Muscle of arm (tissue), 12 donors: ENCODE measurements around the gene COBL. TPM values are rescaled to one million over a fixed set of nuclear protein-coding genes. Genes with fewer than 3 reads are reported as not detected.
"Not testable (repeated sequence)": the region's sequence is repeated elsewhere in the genome, so short reads cannot be mapped to it uniquely, and the experiment has no call there.

ENCODE experiments used
- DNase-seq: peaks from one replicate; pipeline ENCODE4 v3.0.0-alpha.2; 2013
- polyA plus RNA-seq, 12 donors: library from polyadenylated mRNA; unstranded; fragments of 120-200 nt; gene quantifications; one replicate each; pipeline ENCODE4 v1.2.1, GENCODE V29; 2013; ENCODE audit not compliant: insufficient read length in 12 of 12

The COBL gene
- polyA plus RNA-seq, 12 donors = 37.5 to 412 (median 128) TPM

DNA sequence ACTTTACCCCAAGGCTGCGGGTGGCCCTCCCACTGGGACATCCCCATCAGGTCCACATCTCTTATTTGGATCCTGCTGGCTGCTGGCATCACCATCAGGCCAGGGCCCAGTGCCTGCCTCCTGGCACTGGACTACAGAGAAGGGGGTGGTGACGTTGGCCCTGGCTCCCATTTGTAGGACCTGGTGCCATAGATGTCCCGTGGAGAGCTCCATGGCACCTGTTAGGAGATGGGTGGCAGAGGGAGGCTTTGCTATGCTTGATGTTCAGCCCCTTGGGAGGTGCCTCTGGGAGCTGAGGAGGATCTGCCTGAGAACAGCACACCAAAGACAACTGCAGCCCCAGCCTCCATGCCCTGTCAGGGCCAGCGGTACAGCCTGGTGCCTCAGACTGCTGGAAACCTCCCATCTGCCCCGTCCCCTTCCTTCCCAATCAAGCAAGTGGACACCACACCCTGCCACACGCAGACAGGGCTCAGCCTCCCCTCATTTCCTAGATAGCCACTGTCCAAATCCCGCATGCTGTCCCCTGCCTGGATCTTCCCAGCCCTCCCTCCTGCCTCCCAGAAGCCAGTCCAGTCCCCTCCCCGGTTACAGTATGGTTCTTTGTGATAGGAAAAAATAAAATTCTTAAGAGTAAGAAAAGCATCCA, 303.9 kb downstream of the COBL start:
- DNase-seq = no peak

DNA sequence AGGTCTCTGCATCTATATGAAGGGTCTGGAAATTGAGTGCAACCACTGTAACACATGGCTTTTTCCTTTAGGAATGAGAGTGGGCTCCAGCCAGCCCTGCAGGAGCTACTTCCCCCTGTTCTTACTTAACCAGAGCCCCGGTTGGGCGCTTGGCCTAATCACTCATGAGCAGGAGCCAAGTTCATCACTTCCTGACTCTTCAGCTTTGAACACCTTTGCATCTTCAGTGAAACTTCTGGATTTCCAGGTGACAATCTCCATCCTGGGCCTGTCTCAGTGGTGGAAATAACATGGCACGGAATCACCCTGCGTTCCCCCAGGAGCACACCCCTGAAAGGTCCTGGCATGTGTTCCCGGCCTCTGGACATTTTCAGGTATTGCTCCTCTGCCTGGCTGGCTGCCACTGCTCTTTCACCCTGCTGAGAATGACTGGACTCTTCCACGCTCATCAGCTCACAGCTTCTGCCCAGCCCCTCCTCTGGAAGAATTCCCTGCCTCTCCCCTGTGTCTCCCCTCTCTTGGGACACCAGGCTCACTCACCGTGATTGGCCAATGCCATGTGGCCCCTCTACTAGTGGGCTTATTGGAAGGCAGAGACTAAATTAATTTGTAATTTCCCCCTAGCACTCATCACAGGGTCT, 304.8 kb downstream of the COBL start:
- no peak for DNase-seq

DNA sequence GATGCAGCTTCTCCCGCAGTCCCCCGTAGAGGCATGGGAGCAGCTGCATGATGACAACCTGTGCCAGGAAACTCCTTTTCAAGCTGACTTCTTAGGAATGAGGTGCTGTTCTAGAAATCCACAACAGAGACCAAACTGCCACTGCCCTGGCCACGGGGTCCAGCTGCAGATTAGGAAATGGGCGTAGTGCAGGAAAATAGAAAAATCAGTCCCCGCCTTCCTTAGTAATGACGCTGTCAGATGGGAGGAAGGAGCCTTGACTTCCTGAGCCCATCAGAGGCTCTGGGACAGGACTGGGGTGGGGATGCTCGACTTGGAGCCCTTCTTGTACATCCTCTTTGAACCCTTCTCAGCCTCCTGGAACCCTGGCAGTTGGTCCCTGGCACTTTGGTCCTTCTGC, 306.1 kb downstream of the COBL start:
- DNase-seq = no peak

- no peak for DNase-seq
These were observed 306.7 kb downstream of the COBL start for GRCh38 chr7:51009716-51010496.

GRCh38 chr7:51007551-51008505, 308.8 kb downstream of the COBL start:
- no peak for DNase-seq

- no peak for DNase-seq
These were observed 309.9 kb downstream of the COBL start for GRCh38 chr7:51006483-51007235.

GRCh38 chr7:51005074-51005473, 311.5 kb downstream of the COBL start:
- no peak for DNase-seq

DNA sequence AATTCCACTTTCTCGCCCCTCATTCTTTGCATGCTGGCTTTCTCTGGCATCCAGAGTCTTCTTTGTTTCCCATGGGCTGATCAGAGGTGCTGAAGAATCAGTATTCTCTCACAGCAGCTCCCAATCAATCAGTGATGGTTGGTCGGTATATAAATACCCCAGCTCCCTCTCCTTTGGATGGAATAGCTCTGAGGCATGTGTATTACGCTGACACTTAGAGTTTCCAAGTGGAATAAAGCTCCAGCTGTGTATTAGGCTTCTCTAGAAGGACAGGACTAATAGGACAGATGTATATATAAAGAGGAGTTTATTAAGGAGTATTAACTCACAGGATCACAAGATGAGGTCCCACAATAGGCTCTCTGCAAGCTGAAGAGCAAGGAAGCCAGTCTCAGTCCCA, 315.7 kb downstream of the COBL start:
- no peak for DNase-seq

GRCh38 chr7:50994753-50995319, 321.8 kb downstream of the COBL start:
- DNase-seq = no peak

GRCh38 chr7:50990214-50990613, 326.4 kb downstream of the COBL start:
- not testable (repeated sequence) for DNase-seq

DNA sequence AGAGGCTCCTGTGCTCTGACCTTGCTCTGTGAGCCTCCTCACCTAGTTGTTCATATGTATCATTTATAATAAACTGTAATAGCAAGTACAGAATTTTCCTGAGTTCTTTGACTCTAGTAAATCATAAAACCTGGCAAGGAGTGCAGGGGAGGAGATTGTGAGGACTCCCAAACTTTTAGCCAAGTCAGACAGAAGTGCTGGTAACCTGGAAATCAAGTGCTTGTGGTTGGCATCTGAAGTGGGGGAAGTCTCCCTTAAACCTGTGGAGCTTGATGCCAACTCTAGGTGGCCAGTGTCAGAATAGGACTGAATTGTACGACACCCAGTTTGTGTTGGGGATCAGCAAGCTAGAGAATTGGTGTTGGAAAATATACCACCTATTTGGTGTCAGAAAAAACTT, 327.6 kb downstream of the COBL start:
- no peak for DNase-seq

DNA sequence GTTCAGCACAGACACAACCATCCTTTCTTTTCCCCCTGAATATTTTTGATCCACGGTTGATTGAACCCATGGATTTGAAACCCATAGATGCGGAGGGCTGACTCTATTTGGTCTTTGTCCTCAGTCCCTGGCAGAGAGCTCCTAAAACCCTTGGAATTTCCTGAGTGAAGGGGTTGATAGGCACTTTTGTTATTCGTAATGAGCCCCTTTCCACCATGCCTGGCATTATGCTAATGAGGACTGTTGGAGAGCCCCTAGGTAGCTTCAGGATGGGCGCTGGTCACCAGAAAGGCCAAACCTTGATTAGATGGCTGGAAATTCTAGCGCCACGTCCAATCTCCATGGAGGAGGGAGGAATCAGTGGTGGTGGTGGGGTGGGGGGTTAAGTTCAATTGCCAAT, 328.1 kb downstream of the COBL start:
- DNase-seq = no peak

- no peak for DNase-seq
These were observed 331.5 kb downstream of the COBL start for GRCh38 chr7:50985096-50985495.

GRCh38 chr7:50983850-50984249, 332.8 kb downstream of the COBL start:
- no peak for DNase-seq

GRCh38 chr7:50982626-50983025, 334.0 kb downstream of the COBL start:
- DNase-seq = no peak

- DNase-seq = no peak
These were observed 334.9 kb downstream of the COBL start for GRCh38 chr7:50981743-50982142.

GRCh38 chr7:50980411-50980810, 336.2 kb downstream of the COBL start:
- no peak for DNase-seq

DNA sequence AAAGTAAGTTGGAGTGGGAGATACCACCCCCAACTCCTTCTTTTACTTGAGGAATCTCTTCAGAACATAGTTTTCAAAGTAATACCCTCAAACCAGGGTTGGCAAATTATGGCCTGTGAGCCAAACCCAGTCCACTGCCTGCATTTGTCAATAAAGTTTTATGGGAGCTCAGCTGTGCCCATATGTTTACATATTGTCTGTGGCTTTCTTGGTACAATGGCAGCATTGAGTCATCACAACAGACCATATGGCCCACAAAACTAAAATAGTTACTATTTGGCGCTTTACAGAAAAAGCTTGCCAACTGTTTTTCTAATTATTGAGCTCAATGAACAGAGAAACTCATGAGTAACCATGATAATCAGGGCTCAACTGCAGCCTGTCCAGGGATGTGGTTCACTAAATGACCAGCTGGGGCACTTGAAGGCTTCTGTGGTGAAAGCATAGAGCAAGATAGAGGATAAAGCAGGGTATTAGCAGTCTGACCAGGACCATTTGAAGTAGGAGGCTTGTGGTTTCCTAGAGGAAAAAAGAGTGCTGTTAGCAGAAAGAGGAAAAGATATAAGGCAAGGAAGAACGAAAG, 337.9 kb downstream of the COBL start:
- no peak for DNase-seq

- no peak for DNase-seq
These were observed 339.2 kb downstream of the COBL start for GRCh38 chr7:50977421-50977820.

- DNase-seq = no peak
These were observed 340.5 kb downstream of the COBL start for GRCh38 chr7:50976064-50976463.
